HepG2 (cell line): Measurements from ENCODE around the gene CRAT. TPM values are rescaled to one million over a fixed set of nuclear protein-coding genes. Genes with fewer than 3 reads are reported as not detected.
A peak's percentile ranks its signal among the peaks of the same experiment; 100 is the strongest.

Source experiments
- ATF7-NPFF ChIP-seq: sonication (generic); formaldehyde crosslinking; IDR thresholded peaks from 2 replicates; pipeline ENCODE4 v1.8.1; 2023; ENCODE audit warnings: mild to moderate bottlenecking, low read depth, missing genetic modification reagents, moderate library complexity
- E2F5 ChIP-seq: sonication (generic); formaldehyde crosslinking; conservative IDR thresholded peaks from 2 replicates; pipeline ENCODE4 v1.4.0; 2020; ENCODE audit warnings: missing genetic modification reagents
- FOXA3 ChIP-seq: IDR thresholded peaks from 2 replicates; pipeline ENCODE4 v1.6.1; 2016; ENCODE audit warnings: missing genetic modification reagents, missing compliant biosample characterization
- PLRG1 ChIP-seq: fragments of 450-650 bp; conservative IDR thresholded peaks from 2 replicates; pipeline ENCODE4 v1.6.1; 2016
- POGZ ChIP-seq: sonication (generic); formaldehyde crosslinking; IDR thresholded peaks from 2 replicates; pipeline ENCODE4 v1.4.0; 2020; ENCODE audit warnings: mild to moderate bottlenecking, missing genetic modification reagents
- RBAK ChIP-seq: sonication (generic); formaldehyde crosslinking; IDR thresholded peaks from 2 replicates; pipeline ENCODE4 v1.5.1; 2020; ENCODE audit warnings: mild to moderate bottlenecking, missing genetic modification reagents
- RBFOX2 ChIP-seq: fragments of 200-400 bp; formaldehyde crosslinking; IDR thresholded peaks from 2 replicates; pipeline ENCODE4 v1.6.1; 2017; ENCODE audit warnings: low read depth, mild to moderate bottlenecking, low read length
- RFX5 ChIP-seq: IDR thresholded peaks from 2 replicates; pipeline ENCODE4 v1.6.1; 2011; ENCODE audit warnings: low read depth, low read length, improper control_type of control experiment
- STAT5B ChIP-seq: sonication (generic); formaldehyde crosslinking; IDR thresholded peaks from 2 replicates; pipeline ENCODE4 v1.4.0; 2020; ENCODE audit warnings: missing genetic modification reagents
- TFDP2 ChIP-seq: sonication (generic); formaldehyde crosslinking; IDR thresholded peaks from 2 replicates; pipeline ENCODE4 v1.4.0; 2020; ENCODE audit warnings: missing genetic modification reagents
- UBTF ChIP-seq: sonication (generic); formaldehyde crosslinking; IDR thresholded peaks from 2 replicates; pipeline ENCODE4 v1.4.0; 2020; ENCODE audit warnings: mild to moderate bottlenecking, missing genetic modification reagents
- ZMYM3 ChIP-seq: sonication (generic); formaldehyde crosslinking; IDR thresholded peaks from 2 replicates; pipeline ENCODE4 v1.5.1; 2020; ENCODE audit warnings: mild to moderate bottlenecking, missing genetic modification reagents
- ZNF10 ChIP-seq: sonication (generic); formaldehyde crosslinking; IDR thresholded peaks from 2 replicates; pipeline ENCODE4 v1.4.0; 2020; ENCODE audit warnings: mild to moderate bottlenecking, low read depth, missing genetic modification reagents, borderline replicate concordance
- ZNF354B ChIP-seq: sonication (generic); formaldehyde crosslinking; IDR thresholded peaks from 2 replicates; pipeline ENCODE4 v1.8.0; 2022; ENCODE audit warnings: mild to moderate bottlenecking, missing genetic modification reagents
- ZNF431 ChIP-seq: sonication (generic); formaldehyde crosslinking; IDR thresholded peaks from 2 replicates; pipeline ENCODE4 v1.9.0; 2022; ENCODE audit warnings: missing genetic modification reagents, low read depth, mild to moderate bottlenecking, borderline replicate concordance
- ZNF547 ChIP-seq: sonication (generic); formaldehyde crosslinking; IDR thresholded peaks from 2 replicates; pipeline ENCODE4 v1.5.1; 2020; ENCODE audit warnings: mild to moderate bottlenecking, missing genetic modification reagents
- ZNF572 ChIP-seq: sonication (generic); formaldehyde crosslinking; IDR thresholded peaks from 2 replicates; pipeline ENCODE4 v1.5.1; 2020; ENCODE audit warnings: mild to moderate bottlenecking, missing genetic modification reagents
- ZNF609 ChIP-seq: sonication (generic); formaldehyde crosslinking; IDR thresholded peaks from 2 replicates; pipeline ENCODE4 v1.4.0; 2020; ENCODE audit warnings: mild to moderate bottlenecking, missing genetic modification reagents, borderline replicate concordance
- ZNF781 ChIP-seq: sonication (generic); formaldehyde crosslinking; IDR thresholded peaks from 2 replicates; pipeline ENCODE4 v1.5.1; 2020; ENCODE audit warnings: borderline replicate concordance, mild to moderate bottlenecking, missing genetic modification reagents; ENCODE audit errors: not compliant biosample characterization
- ZSCAN22 ChIP-seq: sonication (generic); formaldehyde crosslinking; IDR thresholded peaks from 2 replicates; pipeline ENCODE4 v1.4.0; 2020; ENCODE audit warnings: mild to moderate bottlenecking, missing genetic modification reagents
- polyA plus RNA-seq, 8 experiments: library from polyadenylated mRNA; depleted of rRNA in 3 of 8; stranded (reverse) in 7 of 8; unstranded in 1 of 8; fragments of >200 nt; fragmentation: Illumina TruSeq in 4 of 8; extraction: Trizol in 4 of 8; gene quantifications; 2 replicates each; pipeline versions ENCODE4 v1.2.1 to v1.2.3, GENCODE V29; 2011 to 2016; ENCODE audit warnings: low read depth in 4 of 8, missing spikeins in 1 of 8, mixed read lengths in 1 of 8; ENCODE audit not compliant: insufficient read depth in 1 of 8
- total RNA-seq, 5 experiments: library from RNA; depleted of rRNA; stranded (reverse); fragments of >200 nt; fragmentation: Illumina TruSeq; extraction: Trizol; gene quantifications; 2 replicates each; pipeline ENCODE4 v1.2.3, GENCODE V29; 2016; ENCODE audit warnings: low read depth in 1 of 5

The CRAT gene
- total and polyA plus RNA-seq, 2 of the 13 experiments (the other 11 are each of a cell fraction or from before 2014, with no cell fraction given), result 26.1 to 26.6 TPM

DNA sequence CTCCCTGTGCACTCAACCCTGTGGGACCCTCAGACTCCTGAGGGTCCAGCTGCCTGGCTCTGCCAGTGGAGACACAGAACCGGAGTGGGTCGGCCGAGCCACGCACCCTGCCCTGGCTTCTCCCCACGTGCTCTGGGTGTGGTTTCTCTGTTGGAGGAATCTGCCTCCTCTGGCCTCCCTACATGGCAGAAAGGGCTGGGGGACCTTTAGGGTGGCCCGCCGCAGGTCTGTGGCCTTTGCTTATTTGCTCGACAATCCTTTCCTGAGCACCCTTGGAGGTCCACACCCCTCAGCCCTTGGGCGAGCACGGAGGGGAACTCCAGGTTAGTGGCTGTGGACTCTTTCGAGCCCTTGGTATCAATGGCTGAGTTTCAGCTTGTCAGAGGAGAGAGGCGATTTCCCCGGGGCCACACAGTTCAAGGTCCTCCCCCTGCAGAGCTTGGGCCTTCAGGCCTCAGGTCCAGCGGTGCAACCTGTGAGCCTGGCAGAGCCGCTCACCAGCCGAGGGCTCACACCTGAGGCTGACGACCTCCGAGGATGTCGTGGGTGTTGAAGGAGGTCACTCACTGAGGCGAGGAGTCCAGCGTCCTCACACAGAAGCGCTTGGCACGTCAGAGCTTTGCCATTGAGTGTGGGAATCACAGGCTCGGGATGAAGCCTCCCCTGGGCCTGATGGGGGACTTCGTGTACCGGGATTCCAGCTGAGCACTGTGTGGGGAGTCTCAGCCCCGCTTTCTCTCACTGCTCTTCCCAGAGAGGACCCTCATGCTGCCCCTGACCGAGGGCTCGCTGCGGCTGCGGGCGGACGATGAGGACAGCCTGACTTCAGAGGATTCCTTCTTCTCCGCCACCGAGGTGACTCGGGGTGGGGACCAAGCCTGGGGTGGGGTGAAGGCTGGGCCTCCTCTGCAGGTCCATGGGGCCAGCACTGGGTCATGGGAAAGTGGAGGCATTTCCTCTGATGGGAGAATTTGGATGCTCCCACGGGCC lies 50.5 kb downstream of the CRAT start (continued):
- TF ChIP-seq ZNF609 (CRISPR knock-in tag) (peak; percentile 22; the same call in 1 of the 2 replicates), PLRG1 (no peak), E2F5 (CRISPR knock-in tag) (no peak), RBFOX2 (no peak), POGZ (CRISPR knock-in tag) (no peak), RBAK (no peak), ZSCAN22 (CRISPR knock-in tag) (peak; percentile 91), ZNF431 (0 out of 2 replicates have a peak, but pooled peaks have one; percentile 34), ZNF781 (CRISPR knock-in tag) (no peak), ZNF354B (no peak), ATF7-NPFF (no peak), STAT5B (CRISPR knock-in tag) (no peak), ZMYM3 (CRISPR knock-in tag) (no peak), ZNF10 (no peak), ZNF572 (CRISPR knock-in tag) (no peak), UBTF (CRISPR knock-in tag) (peak; percentile 54), FOXA3 (CRISPR knock-in tag) (no peak), RFX5 (no peak), TFDP2 (CRISPR knock-in tag) (no peak), ZNF547 (no peak)
